ENCODE data around the gene GUK1. TPM values are rescaled to one million over a fixed set of nuclear protein-coding genes. Genes with fewer than 3 reads are reported as not detected.

GUK1 gene
- total and polyA plus RNA-seq, 2 experiments from 2014 or later, result 87.5 to 121 TPM

GRCh38 chr1:228181645-228182034 lies 41.6 kb downstream of the GUK1 start:
- no peaks in the 10 kb centered on the region for H3K27me3 ChIP-seq (ENCODE audit: insufficient read depth)
- Mint-ChIP-seq H3K36me3 (ENCODE audit: low read depth) (peaks cover 2% of the 10 kb centered on the region; the same call in 1 of the 3 replicates), H3K4me1 (no peaks in the 10 kb centered on the region; the same call in 2 of the 3 replicates), H3K27ac (no peak overlapping the region), H3K27me3 (ENCODE audit: insufficient read depth, low read depth, poor library complexity) (peaks cover 9% of the 10 kb centered on the region), H3K4me3 (no peak overlapping the region), H3K9me3 (no peaks in the 10 kb centered on the region)
- no peaks in the 10 kb centered on the region for H3K36me3 ChIP-seq (ENCODE audit: insufficient read depth)
- H3K4me2 ChIP-seq, result no peak overlapping the region
- no peaks in the 10 kb centered on the region for H3K79me2 ChIP-seq (replicated peaks; ENCODE audit: insufficient read depth)
- no peak overlapping the region for H2AFZ ChIP-seq
- no peaks in the 10 kb centered on the region for H3K4me1 ChIP-seq (ENCODE audit: insufficient read depth)
- no peak overlapping the region for H3K4me3 ChIP-seq
- no peak overlapping the region for H3K27ac ChIP-seq (ENCODE audit: low read depth)
- TF ChIP-seq JUNB (IDR thresholded peaks at IDR 0.05; ENCODE audit: unreplicated experiment) (no peak), NANOG (IDR thresholded peaks at IDR 0.05; ENCODE audit: borderline replicate concordance) (no peak), ETS1 (IDR thresholded peaks at IDR 0.05) (no peak), CTCF (conservative IDR thresholded peaks at IDR 0.05; ENCODE audit: low read depth in 2 of 2) (no peak)
- ATAC-seq (no peak), DNase-seq (ENCODE audit: low spot score) (no peak)
- no peaks in the 10 kb centered on the region for H3F3A ChIP-seq (replicated peaks; ENCODE audit: low read depth)
- no peaks in the 10 kb centered on the region for H3K9me2 ChIP-seq (ENCODE audit: insufficient read depth)
- H4K20me1 ChIP-seq (replicated peaks; ENCODE audit: insufficient read depth), result no peaks in the 10 kb centered on the region

- no peak for DNase-seq (ENCODE audit: low spot score)
- no peaks in the 10 kb centered on the region for H3K9me3 Mint-ChIP-seq
- H3K4me3 Mint-ChIP-seq, result no peak overlapping the region
- Histone ChIP-seq H3F3A (replicated peaks; ENCODE audit: low read depth) (no peaks in the 10 kb centered on the region), H3K36me3 (ENCODE audit: insufficient read depth) (no peaks in the 10 kb centered on the region), H4K20me1 (replicated peaks; ENCODE audit: insufficient read depth) (no peaks in the 10 kb centered on the region), H3K9me2 (ENCODE audit: insufficient read depth) (no peaks in the 10 kb centered on the region), H3K27me3 (ENCODE audit: insufficient read depth) (no peaks in the 10 kb centered on the region), H3K4me3 (no peak overlapping the region), H2AFZ (no peak overlapping the region), H3K27ac (ENCODE audit: low read depth) (no peak overlapping the region), H3K4me1 (ENCODE audit: insufficient read depth) (no peaks in the 10 kb centered on the region), H3K4me2 (no peak overlapping the region), H3K79me2 (replicated peaks; ENCODE audit: insufficient read depth) (no peaks in the 10 kb centered on the region)
- peaks cover 11% of the 10 kb centered on the region for H3K27me3 Mint-ChIP-seq (ENCODE audit: insufficient read depth, low read depth, poor library complexity)
- ATAC-seq, result no peak
- H3K27ac Mint-ChIP-seq, result no peak overlapping the region
- no peaks in the 10 kb centered on the region; the same call in 2 of the 3 replicates for H3K4me1 Mint-ChIP-seq
- TF ChIP-seq EZH2phosphoT487 (IDR thresholded peaks at IDR 0.05; ENCODE audit: unreplicated experiment), result no peak
- no peak for TF ChIP-seq CTCF (conservative IDR thresholded peaks at IDR 0.05; ENCODE audit: low read depth in 2 of 2)
- TF ChIP-seq ZNF462 (CRISPR knock-in tag; IDR thresholded peaks at IDR 0.05), result no peak
- no peak for TF ChIP-seq NANOG (IDR thresholded peaks at IDR 0.05; ENCODE audit: borderline replicate concordance)
- no peak for TF ChIP-seq CREB1 (CRISPR knock-in tag; IDR thresholded peaks at IDR 0.05; ENCODE audit: low read depth)
- peaks cover 2% of the 10 kb centered on the region; the same call in 1 of the 3 replicates for H3K36me3 Mint-ChIP-seq (ENCODE audit: low read depth)
Measured at GRCh38 chr1:228182296-228183030, 42.4 kb downstream of the GUK1 start.

All from GM23338 (cell line).